PFSK-1 (cell line): ENCODE results near the gene PICALM.

Source experiments
- FOXP2 ChIP-seq: optimal IDR thresholded peaks from 2 replicates; pipeline ENCODE3; 2011; ENCODE audit warnings: borderline replicate concordance, control low read depth, inconsistent platforms; ENCODE audit not compliant: insufficient read depth; ENCODE audit errors: extremely low read length, extremely low read depth
- SIN3A ChIP-seq: IDR thresholded peaks from 2 replicates; pipeline ENCODE4 v1.6.1; 2012; ENCODE audit warnings: mild to moderate bottlenecking, low read length, moderate library complexity, borderline replicate concordance; ENCODE audit not compliant: insufficient read depth
- TF ChIP-seq, protein P1 (sequence below), 2 experiments: IDR thresholded peaks; 2 replicates each; pipeline versions ENCODE4 v1.6.1 to v1.8.0; 2011 to 2012; ENCODE audit warnings: low read depth in 2 of 2, low read length in 2 of 2, control low read depth in 1 of 2, inconsistent platforms in 1 of 2, mild to moderate bottlenecking in 1 of 2, moderate library complexity in 1 of 2; ENCODE audit not compliant: insufficient read depth in 1 of 2

GRCh38 chr11:86115542-86116385, 46.9 kb upstream of the PICALM start:
- TF ChIP-seq FOXP2 (no peak), SIN3A (no peak)
- TF ChIP-seq, protein P1, sequence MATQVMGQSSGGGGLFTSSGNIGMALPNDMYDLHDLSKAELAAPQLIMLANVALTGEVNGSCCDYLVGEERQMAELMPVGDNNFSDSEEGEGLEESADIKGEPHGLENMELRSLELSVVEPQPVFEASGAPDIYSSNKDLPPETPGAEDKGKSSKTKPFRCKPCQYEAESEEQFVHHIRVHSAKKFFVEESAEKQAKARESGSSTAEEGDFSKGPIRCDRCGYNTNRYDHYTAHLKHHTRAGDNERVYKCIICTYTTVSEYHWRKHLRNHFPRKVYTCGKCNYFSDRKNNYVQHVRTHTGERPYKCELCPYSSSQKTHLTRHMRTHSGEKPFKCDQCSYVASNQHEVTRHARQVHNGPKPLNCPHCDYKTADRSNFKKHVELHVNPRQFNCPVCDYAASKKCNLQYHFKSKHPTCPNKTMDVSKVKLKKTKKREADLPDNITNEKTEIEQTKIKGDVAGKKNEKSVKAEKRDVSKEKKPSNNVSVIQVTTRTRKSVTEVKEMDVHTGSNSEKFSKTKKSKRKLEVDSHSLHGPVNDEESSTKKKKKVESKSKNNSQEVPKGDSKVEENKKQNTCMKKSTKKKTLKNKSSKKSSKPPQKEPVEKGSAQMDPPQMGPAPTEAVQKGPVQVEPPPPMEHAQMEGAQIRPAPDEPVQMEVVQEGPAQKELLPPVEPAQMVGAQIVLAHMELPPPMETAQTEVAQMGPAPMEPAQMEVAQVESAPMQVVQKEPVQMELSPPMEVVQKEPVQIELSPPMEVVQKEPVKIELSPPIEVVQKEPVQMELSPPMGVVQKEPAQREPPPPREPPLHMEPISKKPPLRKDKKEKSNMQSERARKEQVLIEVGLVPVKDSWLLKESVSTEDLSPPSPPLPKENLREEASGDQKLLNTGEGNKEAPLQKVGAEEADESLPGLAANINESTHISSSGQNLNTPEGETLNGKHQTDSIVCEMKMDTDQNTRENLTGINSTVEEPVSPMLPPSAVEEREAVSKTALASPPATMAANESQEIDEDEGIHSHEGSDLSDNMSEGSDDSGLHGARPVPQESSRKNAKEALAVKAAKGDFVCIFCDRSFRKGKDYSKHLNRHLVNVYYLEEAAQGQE (IDR thresholded peaks at IDR 0.05; ENCODE audit: insufficient read depth in 1 of 2, low read depth in 2 of 2, low read length in 2 of 2): no peak
